Measurements from ENCODE around the gene AOC2. TPM values are rescaled to one million over a fixed set of nuclear protein-coding genes. Genes with fewer than 3 reads are reported as not detected.
"Not testable (repeated sequence)": the region's sequence is repeated elsewhere in the genome, so short reads cannot be mapped to it uniquely, and the experiment has no call there.

The AOC2 gene
- polyA plus RNA-seq, 1 experiment = 0.43 TPM

GRCh38 chr17:42849451-42850181, 5.2 kb downstream of the AOC2 start:
- TF ChIP-seq CTCF (IDR thresholded peaks at IDR 0.05; ENCODE audit: insufficient read depth, low read depth, low read length) = no peak
- ChIA-PET CTCF (interaction anchor here (1.4 to 7.9 kb wide), 3 partner anchors 12 to 88 kb away, joined by 4 to 61 read pairs (median 18); no protein-coding TSS in a partner anchor), POLR2A (no interaction called here)
- no peak for DNase-seq (ENCODE audit: low read depth)
- Histone ChIP-seq H3K36me3 (ENCODE audit: control insufficient read depth, insufficient read depth, low read length) (peaks cover 5% of the 10 kb centered on the region), H3K4me3 (ENCODE audit: low read depth, low read length) (no peak overlapping the region), H3K27me3 (ENCODE audit: control insufficient read depth, insufficient read depth, low read length) (no peaks in the 10 kb centered on the region; the same call in 1 of the 2 replicates)

GRCh38 chr17:42850954-42851353, 6.6 kb downstream of the AOC2 start, which contains the start of gene AOC3:
Gene AOC3, plus strand, starts transcription at chr17:42851199. Its CDS starts 145 bp downstream, at chr17:42851344.
- DNase-seq (ENCODE audit: low read depth) = no peak
- H3K4me3 ChIP-seq (ENCODE audit: low read depth, low read length) = no peak within 1 kb of the TSS
- H3K36me3 ChIP-seq (ENCODE audit: control insufficient read depth, insufficient read depth, low read length) = no peaks in the 10 kb centered on the region
- TF ChIP-seq CTCF (IDR thresholded peaks at IDR 0.05; ENCODE audit: insufficient read depth, low read depth, low read length) = no peak
- POLR2A ChIA-PET = interaction anchor here (0.7 kb wide), 1 partner anchor 147 kb away, joined by 14 read pairs; no protein-coding TSS in a partner anchor
- CTCF ChIA-PET = interaction anchor here (0.9 to 1.2 kb wide), 2 partner anchors 77 to 88 kb away, joined by 3 to 4 read pairs; no protein-coding TSS in a partner anchor
- no peaks in the 10 kb centered on the region; the same call in 1 of the 2 replicates for H3K27me3 ChIP-seq (ENCODE audit: control insufficient read depth, insufficient read depth, low read length)

GRCh38 chr17:42851371-42852240, 7.2 kb downstream of the AOC2 start:
- not testable (repeated sequence) for H3K4me3 ChIP-seq (ENCODE audit: low read depth, low read length); H3K27me3 ChIP-seq (ENCODE audit: control insufficient read depth, insufficient read depth, low read length); DNase-seq (ENCODE audit: low read depth); H3K36me3 ChIP-seq (ENCODE audit: control insufficient read depth, insufficient read depth, low read length)
- ChIA-PET CTCF (interaction anchor here (0.9 to 1.2 kb wide), 3 partner anchors 76 to 87 kb away, joined by 3 to 4 read pairs (median 3); no protein-coding TSS in a partner anchor), POLR2A (interaction anchor here (0.7 kb wide), 1 partner anchor 146 kb away, joined by 14 read pairs; no protein-coding TSS in a partner anchor)

GRCh38 chr17:42852351-42852750, 8.0 kb downstream of the AOC2 start:
- Histone ChIP-seq H3K36me3 (ENCODE audit: control insufficient read depth, insufficient read depth, low read length) (no peaks in the 10 kb centered on the region), H3K27me3 (ENCODE audit: control insufficient read depth, insufficient read depth, low read length) (no peaks in the 10 kb centered on the region; the same call in 1 of the 2 replicates), H3K4me3 (ENCODE audit: low read depth, low read length) (no peak overlapping the region)
- CTCF ChIA-PET = interaction anchor here (1.1 kb wide), 1 partner anchor 77 kb away, joined by 3 read pairs; no protein-coding TSS in a partner anchor
- POLR2A ChIA-PET = no interaction called here
- TF ChIP-seq CTCF (IDR thresholded peaks at IDR 0.05; ENCODE audit: insufficient read depth, low read depth, low read length) = no peak
- DNase-seq (ENCODE audit: low read depth) = no peak

GRCh38 chr17:42853004-42853403, 8.6 kb downstream of the AOC2 start:
- POLR2A ChIA-PET = no interaction called here
- H3K36me3 ChIP-seq (ENCODE audit: control insufficient read depth, insufficient read depth, low read length) = no peaks in the 10 kb centered on the region
- CTCF ChIA-PET = no interaction called here
- H3K27me3 ChIP-seq (ENCODE audit: control insufficient read depth, insufficient read depth, low read length) = no peaks in the 10 kb centered on the region; the same call in 1 of the 2 replicates
- no peak overlapping the region for H3K4me3 ChIP-seq (ENCODE audit: low read depth, low read length)
- TF ChIP-seq CTCF (IDR thresholded peaks at IDR 0.05; ENCODE audit: insufficient read depth, low read depth, low read length) = no peak
- no peak for DNase-seq (ENCODE audit: low read depth)
